ENCODE measurements around the gene CDC5L. TPM values are rescaled to one million over a fixed set of nuclear protein-coding genes. Genes with fewer than 3 reads are reported as not detected.

CDC5L gene
- total RNA-seq, 1 donor from 2014 or later = 19.0 TPM

GRCh38 chr6:44498436-44498835 lies 110.9 kb downstream of the CDC5L start:
- H3K36me3 Mint-ChIP-seq (ENCODE audit: low read depth) = peaks cover 3% of the 10 kb centered on the region
- DNase-seq (ENCODE audit: low spot score) = no peak
- no peak overlapping the region for H3K4me3 Mint-ChIP-seq (ENCODE audit: unreplicated experiment)
- H3K27ac Mint-ChIP-seq (ENCODE audit: unreplicated experiment) = no peak overlapping the region
- H3K4me1 Mint-ChIP-seq (ENCODE audit: low read depth) = peaks cover 13% of the 10 kb centered on the region
- peaks cover 9% of the 10 kb centered on the region for H3K9me3 Mint-ChIP-seq (ENCODE audit: low read depth)
- no peak for TF ChIP-seq CTCF (IDR thresholded peaks at IDR 0.05)
- no peaks in the 10 kb centered on the region for H3K27me3 Mint-ChIP-seq (ENCODE audit: low read depth)

GRCh38 chr6:44499609-44500008 lies 112.1 kb downstream of the CDC5L start:
- Mint-ChIP-seq H3K9me3 (ENCODE audit: low read depth) (peaks cover 9% of the 10 kb centered on the region), H3K4me3 (ENCODE audit: unreplicated experiment) (no peak overlapping the region), H3K27me3 (ENCODE audit: low read depth) (no peaks in the 10 kb centered on the region), H3K36me3 (ENCODE audit: low read depth) (peaks cover 3% of the 10 kb centered on the region), H3K27ac (ENCODE audit: unreplicated experiment) (no peak overlapping the region), H3K4me1 (ENCODE audit: low read depth) (peaks cover 1% of the 10 kb centered on the region)
- no peak for TF ChIP-seq CTCF (IDR thresholded peaks at IDR 0.05)
- no peak for DNase-seq (ENCODE audit: low spot score)

Small RNA genes lying within 50 kb of the gene (microRNA-seq; reads per million reads assigned to microRNA genes)
- not detected for gene MIR4642 (ENCODE audit: borderline number of aligned reads)

Other genes with a start within 250 kb of the CDC5L start
- gene CAPN11, start 228.9 kb upstream of the CDC5L start, total RNA-seq = 0.07 TPM in 1 of 3 replicates, not detected in the others
- gene MYMX, start 170.8 kb upstream of the CDC5L start, total RNA-seq = not detected in 3 replicates
- gene SLC29A1, start 164.1 kb upstream of the CDC5L start, total RNA-seq = 161 to 231 TPM (median 221 TPM) in 3 replicates
- gene HSP90AB1, start 140.6 kb upstream of the CDC5L start, total RNA-seq = 508 to 805 TPM (median 512 TPM) in 3 replicates
- 71.5 to 83.1 TPM (median 75.7 TPM) in 3 replicates for gene SLC35B2, start 130.2 kb upstream of the CDC5L start, total RNA-seq
- gene NFKBIE, start 122.2 kb upstream of the CDC5L start, total RNA-seq = 3.0 to 7.0 TPM (median 6.2 TPM) in 3 replicates
- gene TMEM151B, start 117.3 kb upstream of the CDC5L start, total RNA-seq = 0.05 TPM in 1 of 3 replicates, not detected in the others
- gene AARS2, start 74.4 kb upstream of the CDC5L start, total RNA-seq = 7.9 to 14.9 TPM (median 8.6 TPM) in 3 replicates
- gene SPATS1, start 45.1 kb upstream of the CDC5L start, total RNA-seq = not detected in 3 replicates